Stimulated activated CD8-positive, alpha-beta memory T cell treated with anti-CD3 and anti-CD28 coated beads, Interleukin-15, amount 100 ng/mL, for 24 hours (primary cell): ENCODE results near the gene ABCC6.

ENCODE experiments used
- DNase-seq: peaks from one replicate; pipeline ENCODE4 v3.0.0-alpha.2; 2020; ENCODE audit warnings: low read depth

The ABCC6 gene

GRCh38 chr16:16141784-16142396, 81.4 kb downstream of the ABCC6 start:
- no peak for DNase-seq

- DNase-seq: no peak
These were observed 82.2 kb downstream of the ABCC6 start for GRCh38 chr16:16141141-16141540.

GRCh38 chr16:16140537-16140936, 82.8 kb downstream of the ABCC6 start:
- DNase-seq: no peak

- no peak for DNase-seq
These were observed 83.5 kb downstream of the ABCC6 start for GRCh38 chr16:16139806-16140205.

GRCh38 chr16:16139061-16139460, 84.2 kb downstream of the ABCC6 start:
- DNase-seq: no peak

GRCh38 chr16:16138034-16138635, 85.2 kb downstream of the ABCC6 start:
- DNase-seq: no peak

- no peak for DNase-seq
These were observed 86.2 kb downstream of the ABCC6 start for GRCh38 chr16:16137110-16137509.

GRCh38 chr16:16136588-16136987, 86.7 kb downstream of the ABCC6 start:
- no peak for DNase-seq

- DNase-seq: no peak
These were observed 89.2 kb downstream of the ABCC6 start for GRCh38 chr16:16133943-16134604.

GRCh38 chr16:16131659-16132058, 91.6 kb downstream of the ABCC6 start:
- no peak for DNase-seq

GRCh38 chr16:16131204-16131603, 92.1 kb downstream of the ABCC6 start:
- no peak for DNase-seq

- DNase-seq: peak; percentile 16
These were observed 95.7 kb downstream of the ABCC6 start for GRCh38 chr16:16127469-16128116.

- DNase-seq: no peak
These were observed 96.4 kb downstream of the ABCC6 start for GRCh38 chr16:16126896-16127295.

GRCh38 chr16:16124974-16125373, 98.3 kb downstream of the ABCC6 start:
- DNase-seq: no peak

- no peak for DNase-seq
These were observed 98.9 kb downstream of the ABCC6 start for GRCh38 chr16:16124438-16124837.

- no peak for DNase-seq
These were observed 101.0 kb downstream of the ABCC6 start for GRCh38 chr16:16122264-16122663.

GRCh38 chr16:16121185-16121727, 102.0 kb downstream of the ABCC6 start:
- no peak for DNase-seq

GRCh38 chr16:16120382-16121184, 102.7 kb downstream of the ABCC6 start:
- no peak for DNase-seq

GRCh38 chr16:16120044-16120381, 103.3 kb downstream of the ABCC6 start:
- no peak for DNase-seq

- no peak for DNase-seq
These were observed 105.0 kb downstream of the ABCC6 start for GRCh38 chr16:16118337-16118736.

GRCh38 chr16:16116841-16117240, 106.5 kb downstream of the ABCC6 start:
- no peak for DNase-seq

GRCh38 chr16:16113076-16113475, 110.2 kb downstream of the ABCC6 start:
- no peak for DNase-seq
